ENCODE data around the gene DCAF12L2.
"Not testable (repeated sequence)": the region's sequence is repeated elsewhere in the genome, so short reads cannot be mapped to it uniquely, and the experiment has no call there.

The DCAF12L2 gene

GRCh38 chrX:126165721-126166461 lies at the start of gene DCAF12L2:
DCAF12L2 (minus strand) TSS chrX:126166289; CDS start chrX:126165924, 365 bp downstream.
- no peak for DNase-seq

GRCh38 chrX:126190888-126191287 lies 24.8 kb upstream of the DCAF12L2 start:
- DNase-seq: not testable (repeated sequence)

GRCh38 chrX:126177133-126177840 lies 11.2 kb upstream of the DCAF12L2 start:
- DNase-seq: no peak

GRCh38 chrX:126170720-126171119 lies 4.6 kb upstream of the DCAF12L2 start:
- DNase-seq: no peak

- DNase-seq: no peak
These were observed 1.5 kb upstream of the DCAF12L2 start for GRCh38 chrX:126167560-126167959.

GRCh38 chrX:126165401-126165720 lies 728 bp downstream of the DCAF12L2 start:
- DNase-seq: no peak

GRCh38 chrX:126164689-126165400 lies 1.2 kb downstream of the DCAF12L2 start:
- no peak for DNase-seq

GRCh38 chrX:126164226-126164625 lies 1.9 kb downstream of the DCAF12L2 start:
- DNase-seq: no peak

GRCh38 chrX:126141014-126141413 lies 25.1 kb downstream of the DCAF12L2 start:
- no peak for DNase-seq

GRCh38 chrX:126137899-126138298 lies 28.2 kb downstream of the DCAF12L2 start:
- DNase-seq: no peak

GRCh38 chrX:126124721-126125120 lies 41.4 kb downstream of the DCAF12L2 start:
- DNase-seq: no peak

Data from KG1 (cell line).